Activated CD4-positive, alpha-beta memory T cell treated with anti-CD3 and anti-CD28 coated beads for 36 hours (primary cell): ENCODE measurements around the gene CBFA2T3. TPM values are rescaled to one million over a fixed set of nuclear protein-coding genes. Genes with fewer than 3 reads are reported as not detected.

ENCODE experiments used
- CTCF ChIA-PET: fragments of 350-600 bp; sonication (Branson Sonifier 250); formaldehyde crosslinking; loops from one replicate; lab custom pipeline; 2021; ENCODE audit warnings: antibody characterized with exemption, inconsistent platforms; lab: Charles Lee
- POLR2A ChIA-PET: fragments of 350-600 bp; sonication (Branson Sonifier 250); formaldehyde crosslinking; loops from one replicate; lab custom pipeline; 2021; ENCODE audit warnings: antibody characterized with exemption; lab: Charles Lee
- DNase-seq: peaks from one replicate; pipeline ENCODE4 v3.0.0-alpha.2; 2020
- H3K27ac Mint-ChIP-seq: one replicate; pipeline ENCODE4 v1.8.0; 2021; ENCODE audit warnings: mixed read lengths
- H3K27me3 Mint-ChIP-seq: one replicate; pipeline ENCODE4 v1.8.0; 2021; ENCODE audit warnings: mixed read lengths
- H3K36me3 Mint-ChIP-seq: one replicate; pipeline ENCODE4 v1.8.0; 2021; ENCODE audit warnings: mixed read lengths
- H3K4me1 Mint-ChIP-seq: one replicate; pipeline ENCODE4 v1.8.0; 2021; ENCODE audit warnings: low read depth, mixed read lengths
- H3K4me3 Mint-ChIP-seq: one replicate; pipeline ENCODE4 v1.8.0; 2021; ENCODE audit warnings: mild to moderate bottlenecking, mixed read lengths
- H3K9me3 Mint-ChIP-seq: one replicate; pipeline ENCODE4 v1.8.0; 2021; ENCODE audit warnings: mixed read lengths
- intact Hi-C: fragments of 100-400 bp; cut with micrococcal nuclease; formaldehyde crosslinking; loops from one replicate; pipeline ENCODE4 v1.15.1; 2023
- total RNA-seq, 2 experiments: library from RNA; stranded (reverse); gene quantifications; one replicate each; pipeline ENCODE4 v1.2.3, GENCODE V29; 2021

CBFA2T3 gene
- total RNA-seq, 2 experiments from 2014 or later: 0.12 TPM; not detected in 1

- Mint-ChIP-seq H3K9me3 (no peaks in the 10 kb centered on the region), H3K27me3 (peaks cover 23% of the 10 kb centered on the region), H3K4me3 (no peak overlapping the region), H3K4me1 (no peaks in the 10 kb centered on the region), H3K36me3 (no peaks in the 10 kb centered on the region), H3K27ac (no peak overlapping the region)
- POLR2A ChIA-PET: no interaction called here
- intact Hi-C loops: no loop called here
- no peak for DNase-seq
- CTCF ChIA-PET: no interaction called here
These were observed 2.1 kb downstream of the CBFA2T3 start for GRCh38 chr16:88974916-88975215.

DNA sequence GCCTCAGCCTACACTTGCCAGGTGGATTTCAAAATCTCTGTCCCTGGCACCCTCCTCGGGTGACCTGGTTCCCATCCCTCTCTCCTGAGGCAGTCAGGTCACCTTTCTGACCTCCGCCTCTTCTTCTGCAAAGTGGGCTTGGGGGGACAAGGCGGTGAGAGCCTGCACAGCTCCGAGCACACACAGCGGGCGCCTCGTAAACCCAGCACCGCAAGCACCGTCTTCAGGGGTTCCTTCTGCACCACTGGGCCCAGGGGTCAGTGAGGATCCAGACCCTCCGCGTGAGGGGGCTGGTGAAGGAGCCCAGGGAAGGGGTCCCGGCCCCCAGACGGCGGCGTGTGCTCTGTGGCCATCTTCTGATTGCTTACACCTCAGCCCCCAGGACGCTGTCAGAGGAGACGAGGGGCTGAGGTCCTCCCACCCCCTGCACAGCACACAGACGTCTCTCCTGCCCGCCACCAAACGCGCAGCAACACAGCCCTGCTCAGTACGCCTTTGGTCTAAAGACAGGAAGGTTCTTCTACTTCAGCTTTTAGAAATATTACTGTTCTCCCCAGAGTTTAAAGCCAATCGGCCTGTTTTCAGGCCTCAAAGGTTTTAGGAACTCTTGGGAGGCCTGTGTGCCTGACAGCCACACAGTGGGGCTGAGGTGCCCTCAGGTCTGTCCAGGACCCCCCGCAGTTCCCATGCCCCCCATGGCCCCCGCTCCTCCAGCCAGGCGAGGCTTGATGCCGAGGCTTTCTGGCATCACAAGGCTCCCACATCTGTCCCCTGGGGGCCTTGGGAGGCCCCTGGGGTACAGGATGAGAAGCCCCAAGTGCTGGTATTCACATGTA is 2.7 kb downstream of the CBFA2T3 start:
- Mint-ChIP-seq H3K27me3 (peaks cover 23% of the 10 kb centered on the region), H3K9me3 (no peaks in the 10 kb centered on the region), H3K4me1 (no peaks in the 10 kb centered on the region), H3K36me3 (no peaks in the 10 kb centered on the region), H3K4me3 (no peak overlapping the region), H3K27ac (no peak overlapping the region)
- ChIA-PET CTCF (no interaction called here), POLR2A (no interaction called here)
- DNase-seq: no peak
- intact Hi-C loops: no loop called here

DNA sequence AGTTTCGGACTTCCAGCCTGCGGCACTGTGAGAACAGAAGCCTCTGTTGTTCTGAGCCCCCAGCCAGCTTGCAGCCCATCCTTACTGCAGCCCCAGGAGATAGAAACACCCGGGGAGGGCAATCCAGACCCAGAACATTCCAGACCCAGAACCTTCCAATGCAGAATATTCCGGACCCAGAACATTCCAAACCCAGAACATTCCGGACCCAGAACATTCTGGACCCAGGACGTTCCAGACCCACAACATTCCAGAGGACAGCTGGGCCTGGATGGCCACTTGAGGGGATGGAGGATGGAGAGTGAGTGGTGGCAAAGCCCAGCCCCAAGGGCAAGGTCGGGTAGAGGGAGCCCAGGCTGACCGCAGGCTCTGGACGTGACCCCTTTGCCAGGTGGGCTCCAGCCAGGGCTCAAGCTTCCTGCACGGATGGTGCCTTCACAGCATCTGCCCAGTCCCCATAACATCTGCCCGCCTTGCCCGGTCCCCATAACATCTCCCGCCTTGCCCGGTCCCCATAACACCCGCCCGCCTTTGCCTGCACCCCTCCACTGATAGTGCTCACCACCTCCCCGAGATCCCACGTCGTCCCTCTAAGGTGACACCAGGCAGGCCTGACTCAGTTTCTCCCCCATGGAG is 3.5 kb downstream of the CBFA2T3 start:
- Mint-ChIP-seq H3K9me3 (no peaks in the 10 kb centered on the region), H3K27ac (no peak overlapping the region), H3K27me3 (peaks cover 22% of the 10 kb centered on the region), H3K4me1 (no peaks in the 10 kb centered on the region), H3K36me3 (no peaks in the 10 kb centered on the region), H3K4me3 (no peak overlapping the region)
- POLR2A ChIA-PET: no interaction called here
- CTCF ChIA-PET: no interaction called here
- intact Hi-C loops: no loop called here
- no peak for DNase-seq

DNA sequence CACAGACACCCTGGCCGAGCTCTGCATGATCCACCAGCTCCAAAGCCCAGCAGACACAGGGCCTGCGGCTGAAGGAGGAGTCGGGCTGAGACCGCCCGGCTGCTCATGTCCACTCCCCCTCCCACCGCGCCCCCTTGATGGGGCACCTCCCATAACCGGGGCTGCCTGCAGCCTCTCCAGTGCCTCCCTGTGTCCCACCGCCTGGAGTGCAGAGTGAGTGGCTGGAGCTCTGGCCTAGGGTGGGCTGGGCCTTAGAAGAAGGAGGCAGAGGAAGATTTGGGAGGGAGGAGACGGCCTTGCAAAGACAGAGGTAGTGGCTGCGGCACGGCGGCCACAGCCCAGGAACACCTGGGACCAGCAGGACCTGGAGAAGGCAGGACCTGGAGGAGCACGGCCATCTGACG is 4.0 kb downstream of the CBFA2T3 start:
- peaks cover 19% of the 10 kb centered on the region for H3K27me3 Mint-ChIP-seq
- H3K4me3 Mint-ChIP-seq: no peak overlapping the region
- DNase-seq: no peak
- ChIA-PET POLR2A (no interaction called here), CTCF (no interaction called here)
- intact Hi-C loops: no loop called here
- H3K36me3 Mint-ChIP-seq: no peaks in the 10 kb centered on the region
- peaks cover under 1% of the 10 kb centered on the region for H3K4me1 Mint-ChIP-seq
- H3K27ac Mint-ChIP-seq: no peak overlapping the region
- no peaks in the 10 kb centered on the region for H3K9me3 Mint-ChIP-seq

DNA sequence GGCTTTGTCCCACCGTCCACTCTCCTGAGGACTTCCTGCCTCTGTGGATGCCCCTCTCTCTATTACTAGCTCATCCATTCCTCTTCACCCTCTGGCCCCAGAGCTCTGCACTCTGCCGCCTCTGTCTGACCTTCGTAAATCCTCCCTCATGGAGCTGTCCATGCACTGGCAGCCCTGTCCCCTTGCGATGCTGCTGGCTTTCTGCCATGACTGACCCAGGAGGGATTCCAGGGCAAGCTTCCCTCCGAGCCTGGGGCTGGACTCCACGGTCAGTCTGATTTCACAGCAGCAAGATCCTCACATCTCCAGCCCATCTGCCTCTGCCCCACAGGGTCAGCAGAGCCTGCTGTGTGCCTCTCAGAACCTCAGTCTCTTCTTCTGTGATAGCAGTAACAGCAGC is 4.7 kb downstream of the CBFA2T3 start:
- intact Hi-C loops: no loop called here
- Mint-ChIP-seq H3K36me3 (no peaks in the 10 kb centered on the region), H3K27ac (no peak overlapping the region), H3K9me3 (no peaks in the 10 kb centered on the region), H3K4me3 (no peak overlapping the region), H3K4me1 (peaks cover 7% of the 10 kb centered on the region), H3K27me3 (peaks cover 24% of the 10 kb centered on the region)
- DNase-seq: no peak
- ChIA-PET CTCF (no interaction called here), POLR2A (no interaction called here)

DNA sequence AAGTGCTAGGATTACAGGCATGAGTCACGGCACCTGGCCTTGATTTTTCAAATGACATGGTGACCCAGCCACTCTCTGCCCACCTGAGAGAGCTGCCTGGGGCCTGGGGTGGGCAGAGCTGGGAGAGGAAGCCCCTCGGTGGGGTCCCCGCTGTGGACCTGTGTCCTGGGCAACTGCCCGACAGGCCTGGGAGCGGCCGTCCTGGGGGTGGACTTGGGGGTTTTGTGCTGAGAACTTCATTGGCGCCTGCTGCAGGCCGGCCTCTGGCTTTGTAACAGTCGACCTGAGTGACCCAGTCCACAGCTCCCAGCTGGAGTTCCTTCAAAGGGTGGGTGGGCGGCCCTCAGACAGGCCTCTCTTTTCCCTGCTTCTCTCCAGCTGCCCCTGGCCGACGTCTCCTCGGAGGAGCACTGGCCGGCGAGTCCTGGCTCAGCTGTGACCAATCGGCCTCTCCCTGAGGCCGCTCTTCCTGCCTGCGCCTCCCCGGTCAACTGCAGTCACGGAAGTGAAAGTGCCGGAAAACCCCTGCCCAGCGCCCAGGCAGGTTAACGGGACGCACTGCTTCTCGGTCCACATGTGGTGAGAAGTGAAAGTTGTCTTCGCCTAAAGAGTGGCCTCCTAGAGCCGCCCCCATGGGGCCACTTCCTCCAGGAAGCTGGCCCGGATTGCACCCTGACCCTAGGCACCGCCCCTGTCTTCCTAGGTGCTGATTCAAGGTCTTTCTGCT is 5.5 kb downstream of the CBFA2T3 start:
- intact Hi-C loops: no loop called here
- Mint-ChIP-seq H3K9me3 (no peaks in the 10 kb centered on the region), H3K4me1 (peaks cover 9% of the 10 kb centered on the region), H3K27ac (no peak overlapping the region), H3K36me3 (no peaks in the 10 kb centered on the region), H3K27me3 (peaks cover 27% of the 10 kb centered on the region), H3K4me3 (no peak overlapping the region)
- ChIA-PET POLR2A (no interaction called here), CTCF (no interaction called here)
- no peak for DNase-seq

DNA sequence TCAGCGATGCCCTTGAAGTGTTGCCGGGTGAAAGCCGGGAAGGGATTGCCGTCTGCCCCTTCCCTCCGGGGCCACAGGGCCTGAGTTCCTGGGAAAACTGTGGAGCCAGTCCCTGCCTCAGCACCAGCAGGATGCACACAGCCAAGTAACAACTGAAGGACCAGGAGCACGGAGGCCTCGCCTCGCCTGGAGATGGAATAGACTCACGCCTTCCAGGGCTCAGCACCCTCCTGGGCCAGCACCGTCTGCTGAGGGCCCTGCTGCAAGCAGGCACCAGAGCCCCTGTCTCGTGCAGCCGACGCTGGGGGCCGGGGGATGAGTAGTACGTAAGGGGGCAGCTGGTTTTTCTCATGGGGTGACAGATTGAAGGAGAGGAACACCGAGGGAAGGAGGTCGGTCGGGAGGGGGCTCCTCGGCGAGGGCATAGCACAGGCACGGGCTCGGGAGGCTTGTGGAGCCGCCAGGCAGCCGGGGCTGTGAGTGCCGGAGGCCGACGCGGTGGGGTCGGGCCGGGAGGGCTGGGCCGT is 6.4 kb downstream of the CBFA2T3 start:
- intact Hi-C loops: no loop called here
- Mint-ChIP-seq H3K4me1 (peaks cover 9% of the 10 kb centered on the region), H3K9me3 (no peaks in the 10 kb centered on the region), H3K27me3 (peaks cover 24% of the 10 kb centered on the region), H3K4me3 (no peak overlapping the region), H3K36me3 (no peaks in the 10 kb centered on the region), H3K27ac (no peak overlapping the region)
- DNase-seq: no peak
- ChIA-PET CTCF (no interaction called here), POLR2A (no interaction called here)

- H3K4me3 Mint-ChIP-seq: no peak overlapping the region
- H3K4me1 Mint-ChIP-seq: peaks cover 9% of the 10 kb centered on the region
- no peak overlapping the region for H3K27ac Mint-ChIP-seq
- no peak for DNase-seq
- H3K9me3 Mint-ChIP-seq: no peaks in the 10 kb centered on the region
- peaks cover 19% of the 10 kb centered on the region for H3K27me3 Mint-ChIP-seq
- no peaks in the 10 kb centered on the region for H3K36me3 Mint-ChIP-seq
- CTCF ChIA-PET: no interaction called here
- POLR2A ChIA-PET: no interaction called here
- intact Hi-C loops: no loop called here
These were observed 7.0 kb downstream of the CBFA2T3 start for GRCh38 chr16:88970050-88970449.

GRCh38 chr16:88969361-88969831 is 7.6 kb downstream of the CBFA2T3 start:
- intact Hi-C loops: no loop called here
- ChIA-PET POLR2A (no interaction called here), CTCF (no interaction called here)
- peaks cover 18% of the 10 kb centered on the region for H3K27me3 Mint-ChIP-seq
- no peak overlapping the region for H3K4me3 Mint-ChIP-seq
- H3K9me3 Mint-ChIP-seq: no peaks in the 10 kb centered on the region
- peaks cover 9% of the 10 kb centered on the region for H3K4me1 Mint-ChIP-seq
- DNase-seq: no peak
- no peak overlapping the region for H3K27ac Mint-ChIP-seq
- no peaks in the 10 kb centered on the region for H3K36me3 Mint-ChIP-seq

DNA sequence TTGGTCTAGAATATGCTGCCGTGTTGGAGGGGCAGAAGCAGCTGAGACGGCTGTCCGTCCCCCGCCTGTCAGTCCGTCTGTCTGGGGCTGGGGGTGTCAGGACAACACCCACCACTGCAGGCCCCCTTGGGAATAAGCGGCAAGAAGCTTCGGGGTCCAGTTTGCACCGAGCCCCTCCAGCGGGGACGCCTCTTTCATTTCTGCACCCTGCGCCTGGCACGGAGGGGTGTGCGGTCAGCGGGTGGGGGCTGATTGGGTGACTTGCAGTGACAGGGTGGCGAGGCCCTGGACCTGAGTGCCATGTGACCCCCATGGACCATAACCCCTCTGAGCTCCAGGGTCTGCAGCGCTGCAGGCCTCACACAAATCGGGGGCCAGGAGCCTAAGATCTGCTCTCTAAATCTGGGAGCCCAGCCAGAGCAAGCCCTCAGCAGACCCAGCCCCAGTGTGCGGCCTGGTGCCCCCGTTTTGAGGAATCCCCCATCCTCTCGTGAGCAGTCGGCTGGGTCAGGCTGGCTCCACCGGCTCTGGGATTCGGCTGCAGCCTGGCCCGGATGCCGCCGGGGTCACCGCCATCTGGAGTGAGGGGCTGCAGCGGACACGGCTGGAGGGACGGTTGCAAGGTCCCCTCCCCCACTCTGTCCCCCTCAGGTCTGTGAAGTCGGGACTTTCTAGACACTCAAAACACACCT is 8.3 kb downstream of the CBFA2T3 start:
- ChIA-PET CTCF (no interaction called here), POLR2A (no interaction called here)
- H3K4me3 Mint-ChIP-seq: no peak overlapping the region
- H3K9me3 Mint-ChIP-seq: no peaks in the 10 kb centered on the region
- no peaks in the 10 kb centered on the region for H3K36me3 Mint-ChIP-seq
- no peak for DNase-seq
- H3K4me1 Mint-ChIP-seq: peaks cover 9% of the 10 kb centered on the region
- H3K27me3 Mint-ChIP-seq: peaks cover 14% of the 10 kb centered on the region
- no peak overlapping the region for H3K27ac Mint-ChIP-seq
- intact Hi-C loops: no loop called here

DNA sequence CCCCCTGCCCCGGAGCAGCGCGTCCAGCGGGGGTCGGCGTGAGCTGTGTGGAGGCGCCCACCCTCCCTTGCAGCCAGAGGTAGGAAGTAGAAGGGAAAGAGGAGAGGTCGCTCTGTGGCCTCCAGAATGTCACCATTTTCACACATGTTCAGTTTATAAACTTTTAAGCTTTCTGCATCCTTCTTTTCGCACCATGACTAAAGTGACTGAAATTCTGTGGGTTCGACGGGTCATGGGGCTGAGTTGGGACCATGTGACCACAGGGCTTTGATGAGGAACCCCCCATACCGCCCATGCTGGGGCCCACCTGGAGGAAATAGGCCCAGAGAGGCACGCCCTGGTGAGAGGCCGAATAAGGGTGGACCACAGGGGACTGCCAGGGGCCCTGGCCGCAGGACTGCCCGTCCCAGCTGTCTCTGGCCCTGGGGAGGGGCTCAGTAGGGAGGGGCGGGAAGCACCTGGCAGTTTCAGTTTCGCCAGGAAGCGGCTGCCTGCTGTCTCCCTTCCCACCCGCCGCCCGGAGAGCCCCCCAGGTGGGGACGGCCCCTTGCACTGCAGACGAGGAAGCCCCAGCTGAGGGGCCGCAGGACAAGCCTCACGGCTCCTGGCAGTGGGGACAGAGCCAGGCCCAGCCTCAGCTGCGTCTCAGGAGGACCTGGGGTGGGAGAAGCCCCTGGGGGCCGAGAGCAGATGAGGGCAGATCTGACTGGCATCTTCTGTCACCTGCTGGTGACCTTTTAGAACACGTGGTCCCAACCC is 9.0 kb downstream of the CBFA2T3 start:
- no peak for DNase-seq
- H3K36me3 Mint-ChIP-seq: no peaks in the 10 kb centered on the region
- ChIA-PET POLR2A (no interaction called here), CTCF (no interaction called here)
- no peak overlapping the region for H3K4me3 Mint-ChIP-seq
- H3K9me3 Mint-ChIP-seq: no peaks in the 10 kb centered on the region
- peaks cover 13% of the 10 kb centered on the region for H3K27me3 Mint-ChIP-seq
- intact Hi-C loops: no loop called here
- H3K4me1 Mint-ChIP-seq: peaks cover 9% of the 10 kb centered on the region
- no peak overlapping the region for H3K27ac Mint-ChIP-seq
